WERI-Rb-1 (cell line): ENCODE results near the gene ZNF583.

Experiments
- DNase-seq: peaks from one replicate; pipeline ENCODE4 v3.0.0-alpha.2; 2020
- H3K27ac ChIP-seq: fragments of 250-450 bp; sonication (Bioruptor Pico); 2 replicates; pipeline ENCODE4 v1.5.1; 2020; ENCODE audit warnings: mild to moderate bottlenecking, moderate library complexity
- H3K27me3 ChIP-seq: fragments of 250-450 bp; sonication (Bioruptor Pico); 2 replicates; pipeline ENCODE4 v1.5.1; 2021; ENCODE audit warnings: mild to moderate bottlenecking, low read depth, moderate library complexity; ENCODE audit not compliant: insufficient read depth, severe bottlenecking
- H3K36me3 ChIP-seq: fragments of 250-450 bp; sonication (Bioruptor Pico); 2 replicates; pipeline ENCODE4 v1.5.1; 2020; ENCODE audit warnings: mild to moderate bottlenecking, moderate library complexity
- H3K4me3 ChIP-seq: 2 replicates; pipeline ENCODE4 v1.5.1; 2011; ENCODE audit warnings: low read depth, mild to moderate bottlenecking, control low read depth, low read length
- H3K9me3 ChIP-seq: fragments of 250-450 bp; sonication (Bioruptor Pico); 2 replicates; pipeline ENCODE4 v1.5.1; 2021; ENCODE audit warnings: mild to moderate bottlenecking, moderate library complexity; ENCODE audit not compliant: severe bottlenecking
- TF ChIP-seq, protein P1 (sequence below): IDR thresholded peaks from 2 replicates; pipeline ENCODE4 v1.5.1; 2011; ENCODE audit warnings: low read depth, mild to moderate bottlenecking, control low read depth, inconsistent platforms, low read length

The ZNF583 gene

DNA sequence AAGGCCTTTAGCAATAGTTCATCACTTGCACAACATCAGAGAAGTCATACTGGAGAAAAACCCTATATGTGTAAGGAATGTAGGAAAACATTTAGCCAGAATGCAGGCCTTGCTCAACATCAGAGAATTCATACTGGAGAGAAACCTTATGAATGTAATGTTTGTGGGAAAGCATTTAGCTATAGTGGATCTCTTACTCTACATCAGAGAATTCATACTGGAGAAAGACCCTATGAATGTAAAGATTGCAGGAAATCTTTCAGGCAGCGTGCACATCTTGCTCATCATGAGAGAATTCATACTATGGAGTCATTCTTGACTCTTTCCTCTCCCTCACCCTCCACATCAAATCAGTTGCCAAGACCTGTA, 19.8 kb downstream of the ZNF583 start:
- H3K4me3 ChIP-seq = no peak overlapping the region
- no peak for DNase-seq
- H3K27me3 ChIP-seq = no peaks in the 10 kb centered on the region
- TF ChIP-seq, protein P1, sequence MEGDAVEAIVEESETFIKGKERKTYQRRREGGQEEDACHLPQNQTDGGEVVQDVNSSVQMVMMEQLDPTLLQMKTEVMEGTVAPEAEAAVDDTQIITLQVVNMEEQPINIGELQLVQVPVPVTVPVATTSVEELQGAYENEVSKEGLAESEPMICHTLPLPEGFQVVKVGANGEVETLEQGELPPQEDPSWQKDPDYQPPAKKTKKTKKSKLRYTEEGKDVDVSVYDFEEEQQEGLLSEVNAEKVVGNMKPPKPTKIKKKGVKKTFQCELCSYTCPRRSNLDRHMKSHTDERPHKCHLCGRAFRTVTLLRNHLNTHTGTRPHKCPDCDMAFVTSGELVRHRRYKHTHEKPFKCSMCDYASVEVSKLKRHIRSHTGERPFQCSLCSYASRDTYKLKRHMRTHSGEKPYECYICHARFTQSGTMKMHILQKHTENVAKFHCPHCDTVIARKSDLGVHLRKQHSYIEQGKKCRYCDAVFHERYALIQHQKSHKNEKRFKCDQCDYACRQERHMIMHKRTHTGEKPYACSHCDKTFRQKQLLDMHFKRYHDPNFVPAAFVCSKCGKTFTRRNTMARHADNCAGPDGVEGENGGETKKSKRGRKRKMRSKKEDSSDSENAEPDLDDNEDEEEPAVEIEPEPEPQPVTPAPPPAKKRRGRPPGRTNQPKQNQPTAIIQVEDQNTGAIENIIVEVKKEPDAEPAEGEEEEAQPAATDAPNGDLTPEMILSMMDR = no peak
- peaks cover 47% of the 10 kb centered on the region for H3K9me3 ChIP-seq
- no peak overlapping the region for H3K27ac ChIP-seq
- H3K36me3 ChIP-seq = peaks cover 30% of the 10 kb centered on the region

DNA sequence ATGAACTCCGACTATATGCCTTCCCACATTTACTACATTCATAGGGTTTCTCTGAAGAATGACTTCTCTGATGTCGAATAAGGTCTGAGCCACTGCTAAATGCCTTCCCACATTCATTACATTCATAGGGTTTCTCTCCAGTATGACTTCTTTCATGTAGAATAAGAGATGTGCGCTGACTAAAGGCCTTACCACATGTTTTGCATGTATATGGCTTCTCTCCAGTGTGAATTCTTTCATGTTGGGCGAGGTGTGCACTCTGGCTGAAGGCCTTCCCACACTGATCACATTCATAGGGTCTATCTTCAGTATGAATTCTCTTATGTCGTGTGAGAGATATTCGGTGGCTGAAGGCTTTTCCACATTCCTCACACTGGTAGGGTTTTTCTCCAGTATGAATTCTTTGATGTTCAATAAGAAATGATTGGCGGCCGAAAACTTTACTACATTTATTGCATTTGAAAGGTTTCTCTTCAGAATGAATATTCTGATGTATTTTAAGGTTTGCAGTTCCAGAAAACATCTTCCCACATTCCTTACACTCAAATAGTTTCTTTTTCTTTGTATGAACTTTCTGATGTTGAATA, 37.2 kb downstream of the ZNF583 start:
- Histone ChIP-seq H3K27ac (no peak overlapping the region), H3K9me3 (peaks cover 37% of the 10 kb centered on the region), H3K36me3 (peaks cover 36% of the 10 kb centered on the region), H3K27me3 (no peaks in the 10 kb centered on the region), H3K4me3 (no peak overlapping the region)
- TF ChIP-seq, protein P1 = no peak
- no peak for DNase-seq

DNA sequence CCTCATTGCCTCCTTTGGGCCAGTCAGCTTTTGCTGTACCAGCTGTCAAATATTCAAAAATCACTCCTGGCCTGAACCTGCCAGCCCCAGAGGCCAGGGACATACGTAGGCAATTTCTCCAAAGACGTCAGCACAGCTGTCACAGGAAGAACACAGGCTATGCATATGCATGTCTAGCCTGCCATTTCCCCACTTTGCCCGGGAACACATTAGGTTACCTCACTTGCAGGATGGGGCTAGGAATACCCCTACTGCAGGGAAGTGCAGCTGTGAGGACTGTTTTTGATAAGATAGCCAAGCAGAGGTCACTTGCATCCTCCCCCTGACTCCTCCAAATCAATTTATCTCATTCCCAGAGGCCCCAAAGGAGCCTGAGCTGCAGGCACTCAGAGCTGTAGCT, 70.2 kb downstream of the ZNF583 start:
- peaks cover 29% of the 10 kb centered on the region for H3K36me3 ChIP-seq
- no peaks in the 10 kb centered on the region for H3K27me3 ChIP-seq

DNA sequence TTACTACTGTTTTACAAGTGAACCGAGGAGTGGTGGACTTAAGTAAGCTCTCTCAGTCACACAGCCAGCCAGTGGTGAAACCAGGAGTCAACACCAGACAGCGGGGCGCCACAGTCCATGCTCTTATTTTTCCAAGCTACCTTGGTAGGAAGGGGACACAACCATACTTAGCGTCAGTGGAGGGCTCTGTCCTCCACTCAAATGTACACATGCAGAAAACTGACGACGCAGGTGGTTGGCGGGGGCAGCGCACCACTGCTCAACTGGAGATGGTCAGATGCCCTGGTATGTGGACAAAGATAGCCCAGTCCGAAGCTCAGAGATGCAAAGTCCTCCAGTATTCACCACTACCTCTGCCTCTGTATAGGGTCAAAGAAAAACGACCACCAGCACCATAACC, 72.0 kb downstream of the ZNF583 start:
- Histone ChIP-seq H3K36me3 (peaks cover 20% of the 10 kb centered on the region), H3K4me3 (peak overlapping the region; percentile 91), H3K27ac (no peak overlapping the region), H3K9me3 (no peaks in the 10 kb centered on the region), H3K27me3 (no peaks in the 10 kb centered on the region)
- TF ChIP-seq, protein P1 = no peak
- DNase-seq = no peak

More for the DNA sequence above, 70.2 kb downstream of the ZNF583 start:
- DNase-seq = no peak
- Histone ChIP-seq H3K4me3 (no peak overlapping the region), H3K27ac (no peak overlapping the region), H3K9me3 (no peaks in the 10 kb centered on the region)
- TF ChIP-seq, protein P1 = no peak
